HG02610 (cell line): ENCODE results near the gene DDX47.
"Not testable (repeated sequence)": the region's sequence is repeated elsewhere in the genome, so short reads cannot be mapped to it uniquely, and the experiment has no call there.

Experiments
- ATAC-seq: cut with Tn5 transposase; IDR thresholded peaks from one replicate; pipeline ENCODE4 v1.9.1; 2021; ENCODE audit warnings: mild to moderate bottlenecking, moderate library complexity; ENCODE audit not compliant: unreplicated experiment

The DDX47 gene

DNA sequence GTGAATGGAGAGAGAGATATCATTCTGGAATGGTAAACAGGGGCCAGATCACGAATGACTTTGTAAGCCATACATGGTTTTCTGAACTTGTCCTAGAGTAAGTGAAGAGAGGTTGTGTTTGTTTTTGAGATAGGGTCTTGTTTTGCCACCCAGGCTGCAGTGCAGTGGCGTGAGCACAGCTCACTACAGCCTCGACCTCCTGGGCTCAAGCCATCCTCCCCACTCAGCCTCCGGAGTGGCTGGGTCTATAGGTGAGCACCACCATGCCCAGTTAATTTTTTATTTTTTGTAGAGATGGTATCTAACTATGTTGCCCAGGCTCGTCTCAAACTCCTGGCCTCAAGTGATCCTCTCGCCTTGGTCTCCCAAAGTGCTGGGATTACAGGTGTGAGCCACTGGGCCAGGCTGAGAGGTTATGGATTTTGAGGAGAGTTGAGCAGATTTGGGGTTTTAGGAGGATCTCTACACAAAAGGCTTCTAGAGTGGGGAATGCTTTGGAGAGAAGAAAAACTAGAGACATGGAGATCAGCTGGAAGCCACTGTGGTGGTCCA, 58.5 kb downstream of the DDX47 start:
- ATAC-seq = no peak

DNA sequence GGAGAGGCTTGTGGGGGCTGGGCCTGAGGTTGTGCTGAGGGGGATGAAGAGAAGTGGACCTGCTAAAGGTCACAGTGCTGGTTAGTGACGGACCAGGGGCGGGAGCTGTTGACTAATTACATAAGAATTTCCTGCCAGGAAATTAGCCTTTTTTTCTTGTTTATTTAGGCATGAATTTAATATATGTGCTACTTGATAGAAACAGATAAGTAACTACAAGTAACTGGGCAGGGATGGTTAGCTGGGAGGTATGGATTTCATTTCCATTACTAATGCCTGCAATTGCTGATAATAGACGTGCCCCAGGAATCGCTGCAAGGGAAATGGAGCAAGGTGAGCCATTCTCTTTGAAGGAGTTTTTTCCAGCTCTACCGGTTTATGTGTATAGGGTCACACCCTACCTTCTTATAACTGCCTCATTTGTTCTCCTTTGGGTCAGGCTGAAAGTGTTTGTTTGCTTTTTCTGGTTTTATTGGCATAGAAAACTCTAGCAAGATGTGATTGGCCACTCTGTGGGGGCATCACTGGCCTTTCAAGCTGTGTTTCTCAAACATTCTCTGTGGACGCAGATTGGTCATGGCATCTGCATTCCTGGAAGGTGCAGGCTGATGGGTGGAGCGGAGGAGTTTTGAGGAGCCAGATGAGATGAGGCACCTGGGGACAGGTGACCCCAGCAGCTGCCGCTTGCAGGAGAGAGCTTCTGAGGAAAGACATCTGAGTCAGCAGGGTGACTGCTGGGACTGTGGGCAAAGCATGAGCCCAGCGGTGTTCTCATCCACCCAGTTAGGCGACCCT, 59.2 kb downstream of the DDX47 start:
- no peak for ATAC-seq

DNA sequence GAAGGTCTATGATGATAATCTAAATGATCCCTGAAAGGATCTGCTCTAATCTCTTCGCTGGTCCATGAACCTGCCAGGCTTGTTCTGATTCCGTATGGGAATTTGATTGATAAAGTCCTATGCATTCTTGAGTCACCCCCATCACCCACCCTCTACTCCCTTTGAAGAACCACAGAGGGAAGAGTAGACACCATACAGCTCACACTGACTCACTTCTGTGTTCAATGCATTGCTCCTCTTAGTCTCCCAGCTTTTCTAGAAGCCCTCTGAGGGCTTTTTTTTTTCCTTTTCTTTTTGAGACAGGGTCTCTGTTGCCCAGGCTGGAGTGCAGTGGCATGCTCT, 59.8 kb downstream of the DDX47 start:
- ATAC-seq = no peak

DNA sequence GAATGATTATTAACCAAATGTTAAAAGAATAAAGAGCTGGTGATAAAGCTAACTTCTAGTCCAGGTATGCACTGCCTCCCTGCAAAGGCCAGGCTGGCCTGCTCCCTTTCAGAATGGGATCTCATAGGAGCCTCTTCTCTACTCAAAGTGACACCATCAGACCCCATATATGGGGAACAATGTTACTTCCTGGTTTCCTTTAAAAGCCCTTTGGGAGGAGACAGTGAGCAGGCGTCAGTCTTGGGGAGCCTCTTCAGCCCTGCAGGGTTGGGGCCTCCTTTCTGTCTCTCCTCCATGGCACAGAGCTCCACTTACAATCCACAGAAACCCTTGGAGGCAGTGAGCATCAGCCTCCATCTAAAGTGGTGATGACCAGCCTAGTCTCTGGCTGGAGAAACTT, 60.9 kb downstream of the DDX47 start:
- no peak for ATAC-seq

DNA sequence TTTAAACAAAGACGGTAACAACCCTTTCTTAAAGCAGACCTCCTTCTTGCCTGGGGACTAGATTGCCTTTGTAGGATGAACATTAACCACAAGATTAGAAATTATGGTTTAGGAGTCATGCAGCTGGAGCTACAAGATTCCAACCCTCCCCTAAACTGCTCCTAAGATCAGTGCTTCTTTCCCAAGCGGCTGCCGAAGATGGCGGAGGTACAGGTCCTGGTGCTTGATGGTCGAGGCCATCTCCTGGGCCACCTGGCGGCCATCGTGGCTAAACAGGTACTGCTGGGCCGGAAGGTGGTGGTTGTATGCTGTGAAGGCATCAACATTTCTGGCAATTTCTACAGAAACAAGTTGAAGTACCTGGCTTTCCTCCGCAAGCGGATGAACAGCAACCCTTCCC, 62.2 kb downstream of the DDX47 start:
- ATAC-seq = not testable (repeated sequence)

DNA sequence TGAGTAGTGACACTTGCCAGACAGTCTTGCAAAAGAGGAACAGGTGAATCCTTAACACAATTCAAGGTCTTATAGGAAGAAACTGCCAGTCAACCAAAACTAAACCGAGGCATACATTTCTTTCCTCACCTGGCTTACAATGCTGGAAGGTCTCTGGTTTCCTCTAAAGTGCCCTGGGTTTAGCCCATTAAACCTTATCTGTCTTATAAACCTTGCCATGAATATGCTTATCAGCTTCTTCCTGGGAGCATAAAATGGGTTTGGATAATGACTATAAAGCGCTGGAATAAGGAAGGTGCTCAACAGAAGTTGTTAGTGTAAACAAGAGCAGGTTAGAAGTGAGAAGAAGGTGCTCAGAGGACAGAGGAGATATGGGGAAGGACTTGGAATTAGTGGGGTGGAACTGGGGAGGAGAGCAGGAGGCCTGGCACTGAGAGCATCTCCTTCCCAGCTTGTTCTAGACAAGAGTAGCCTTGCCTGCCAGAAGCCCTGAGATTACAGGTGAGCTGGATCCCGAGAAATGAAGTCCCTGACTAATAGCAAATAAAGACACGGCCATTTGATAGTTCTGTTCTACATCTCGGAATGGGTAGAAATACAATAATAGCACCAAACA, 64.1 kb downstream of the DDX47 start:
- no peak for ATAC-seq

DNA sequence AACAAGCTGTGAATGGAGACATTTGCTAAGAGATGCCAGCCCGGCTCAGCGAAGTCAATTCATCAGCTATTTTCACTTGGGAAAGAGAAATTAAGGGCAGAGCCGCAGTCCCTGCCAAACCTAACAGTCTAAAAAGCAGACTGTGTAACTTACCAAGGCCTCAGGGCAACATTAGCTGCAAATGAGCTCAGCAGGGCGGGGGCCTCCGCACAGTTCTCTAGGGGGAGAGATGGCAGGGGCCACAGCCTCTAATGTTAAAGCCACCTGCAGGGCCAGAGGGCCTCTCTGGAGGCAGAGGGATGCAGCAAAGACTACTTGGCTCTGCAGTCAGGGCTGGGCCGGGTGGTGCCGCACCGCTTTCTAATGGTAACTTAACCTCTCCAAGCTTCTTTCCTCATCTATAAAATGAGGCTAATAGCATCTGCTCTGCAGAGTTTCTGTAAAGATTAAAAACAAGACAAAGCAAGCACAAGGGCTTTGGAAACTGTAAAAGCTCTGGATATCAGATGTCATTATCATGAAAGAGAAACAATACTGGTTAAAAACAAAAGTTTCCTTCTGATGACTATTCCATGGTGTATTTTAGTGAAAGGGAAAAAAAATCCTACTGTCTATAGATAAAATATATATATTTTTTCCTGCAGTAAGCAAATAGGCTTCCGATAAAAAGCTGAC, 64.8 kb downstream of the DDX47 start:
- no peak for ATAC-seq
